ENCODE results near the gene NECTIN4. TPM values are rescaled to one million over a fixed set of nuclear protein-coding genes. Genes with fewer than 3 reads are reported as not detected.
A peak's percentile ranks its signal among the peaks of the same experiment; 100 is the strongest.

NECTIN4 gene
- polyA plus RNA-seq, 1 of the 3 experiments (the other 2 are of a cell fraction): 0.59 TPM

DNA sequence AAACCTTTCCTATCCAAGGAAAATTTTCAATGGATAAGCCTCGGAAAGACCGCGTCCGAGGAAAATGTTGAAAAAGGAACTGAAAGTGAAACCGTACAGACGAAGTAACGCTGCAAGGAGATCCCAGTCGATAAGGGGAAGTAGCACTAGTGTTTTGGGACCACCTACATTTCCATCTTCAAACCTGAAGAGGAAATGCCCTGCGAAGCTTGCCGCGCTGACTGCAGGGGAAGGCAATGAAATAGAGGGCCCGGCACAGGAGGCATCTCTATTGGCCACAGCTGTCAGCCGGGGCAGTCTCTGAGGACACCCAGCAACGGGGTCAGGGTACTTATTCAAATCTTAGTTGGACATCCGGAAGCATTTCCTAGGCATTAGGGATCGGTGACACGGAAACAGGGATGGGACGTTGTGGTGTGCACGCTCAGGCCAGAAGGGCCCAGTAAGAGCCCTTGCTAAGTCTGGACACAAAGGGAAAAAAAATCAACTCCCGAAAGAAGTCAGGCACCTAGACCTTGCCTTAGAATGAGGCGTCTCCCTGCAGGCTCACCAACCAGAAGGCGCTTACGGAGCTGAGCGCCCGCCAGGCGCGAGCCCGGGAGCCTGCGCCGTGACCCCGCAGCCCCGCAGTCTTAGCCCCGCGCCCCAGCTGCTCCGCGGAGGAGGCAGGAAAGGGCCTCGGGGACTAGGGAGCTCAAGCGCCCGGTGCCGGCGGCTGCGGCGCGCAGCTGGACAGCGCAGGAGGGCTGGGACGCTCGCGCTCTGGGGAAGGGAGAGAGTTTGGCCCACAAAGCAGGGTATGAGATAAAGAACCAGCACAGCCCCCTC is 44.2 kb downstream of the NECTIN4 start:
- ChIA-PET CTCF (interaction anchor here (1.4 to 3.2 kb wide), 2 partner anchors 40 to 52 kb away, joined by 3 to 26 read pairs; no protein-coding TSS in a partner anchor), POLR2A (interaction anchor here (0.6 to 3.2 kb wide), 10 partner anchors 8 to 352 kb away, joined by 3 to 15 read pairs (median 4); partner anchors contain the start of genes DEDD, KLHDC9, NDUFS2 and NIT1)
- 7% methylated on average over 34 of the region's 48 CpGs for whole genome bisulfite sequencing (ENCODE audit: low lambda C conversion rate)
- H3K4me3 ChIP-seq (ENCODE audit: low read depth in 2 of 2, low read length in 1 of 2): peak overlapping the region; percentile 69 to 75
- peaks cover 22% of the 10 kb centered on the region for H3K79me2 ChIP-seq (ENCODE audit: insufficient read depth)
- DNase-seq: peak; percentile 79
- H3K9me2 ChIP-seq: no peaks in the 10 kb centered on the region
- no peak for TF ChIP-seq RXRA (IDR thresholded peaks at IDR 0.05; ENCODE audit: borderline replicate concordance, low read depth)
- peak; percentile 75 for TF ChIP-seq SIN3A (IDR thresholded peaks at IDR 0.05; ENCODE audit: borderline replicate concordance, low read depth, low read length)
- peak; percentile 56; the same call in 1 of the 2 replicates for TF ChIP-seq GABPA (IDR thresholded peaks at IDR 0.05; ENCODE audit: low read depth)
- TF ChIP-seq, protein P1, sequence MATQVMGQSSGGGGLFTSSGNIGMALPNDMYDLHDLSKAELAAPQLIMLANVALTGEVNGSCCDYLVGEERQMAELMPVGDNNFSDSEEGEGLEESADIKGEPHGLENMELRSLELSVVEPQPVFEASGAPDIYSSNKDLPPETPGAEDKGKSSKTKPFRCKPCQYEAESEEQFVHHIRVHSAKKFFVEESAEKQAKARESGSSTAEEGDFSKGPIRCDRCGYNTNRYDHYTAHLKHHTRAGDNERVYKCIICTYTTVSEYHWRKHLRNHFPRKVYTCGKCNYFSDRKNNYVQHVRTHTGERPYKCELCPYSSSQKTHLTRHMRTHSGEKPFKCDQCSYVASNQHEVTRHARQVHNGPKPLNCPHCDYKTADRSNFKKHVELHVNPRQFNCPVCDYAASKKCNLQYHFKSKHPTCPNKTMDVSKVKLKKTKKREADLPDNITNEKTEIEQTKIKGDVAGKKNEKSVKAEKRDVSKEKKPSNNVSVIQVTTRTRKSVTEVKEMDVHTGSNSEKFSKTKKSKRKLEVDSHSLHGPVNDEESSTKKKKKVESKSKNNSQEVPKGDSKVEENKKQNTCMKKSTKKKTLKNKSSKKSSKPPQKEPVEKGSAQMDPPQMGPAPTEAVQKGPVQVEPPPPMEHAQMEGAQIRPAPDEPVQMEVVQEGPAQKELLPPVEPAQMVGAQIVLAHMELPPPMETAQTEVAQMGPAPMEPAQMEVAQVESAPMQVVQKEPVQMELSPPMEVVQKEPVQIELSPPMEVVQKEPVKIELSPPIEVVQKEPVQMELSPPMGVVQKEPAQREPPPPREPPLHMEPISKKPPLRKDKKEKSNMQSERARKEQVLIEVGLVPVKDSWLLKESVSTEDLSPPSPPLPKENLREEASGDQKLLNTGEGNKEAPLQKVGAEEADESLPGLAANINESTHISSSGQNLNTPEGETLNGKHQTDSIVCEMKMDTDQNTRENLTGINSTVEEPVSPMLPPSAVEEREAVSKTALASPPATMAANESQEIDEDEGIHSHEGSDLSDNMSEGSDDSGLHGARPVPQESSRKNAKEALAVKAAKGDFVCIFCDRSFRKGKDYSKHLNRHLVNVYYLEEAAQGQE (IDR thresholded peaks at IDR 0.05; ENCODE audit: low read depth, low read length): 0 out of 2 replicates have a peak, but pooled peaks have one; percentile 22
- peak; percentile 43; the same call in 1 of the 2 replicates for TF ChIP-seq RFX5 (IDR thresholded peaks at IDR 0.05; ENCODE audit: low read length)
- peak; percentile 66 for TF ChIP-seq MXI1 (IDR thresholded peaks at IDR 0.05; ENCODE audit: low read depth, low read length)
- no peak for TF ChIP-seq RAD21 (IDR thresholded peaks at IDR 0.05; ENCODE audit: low read length)
- TF ChIP-seq, protein P2, sequence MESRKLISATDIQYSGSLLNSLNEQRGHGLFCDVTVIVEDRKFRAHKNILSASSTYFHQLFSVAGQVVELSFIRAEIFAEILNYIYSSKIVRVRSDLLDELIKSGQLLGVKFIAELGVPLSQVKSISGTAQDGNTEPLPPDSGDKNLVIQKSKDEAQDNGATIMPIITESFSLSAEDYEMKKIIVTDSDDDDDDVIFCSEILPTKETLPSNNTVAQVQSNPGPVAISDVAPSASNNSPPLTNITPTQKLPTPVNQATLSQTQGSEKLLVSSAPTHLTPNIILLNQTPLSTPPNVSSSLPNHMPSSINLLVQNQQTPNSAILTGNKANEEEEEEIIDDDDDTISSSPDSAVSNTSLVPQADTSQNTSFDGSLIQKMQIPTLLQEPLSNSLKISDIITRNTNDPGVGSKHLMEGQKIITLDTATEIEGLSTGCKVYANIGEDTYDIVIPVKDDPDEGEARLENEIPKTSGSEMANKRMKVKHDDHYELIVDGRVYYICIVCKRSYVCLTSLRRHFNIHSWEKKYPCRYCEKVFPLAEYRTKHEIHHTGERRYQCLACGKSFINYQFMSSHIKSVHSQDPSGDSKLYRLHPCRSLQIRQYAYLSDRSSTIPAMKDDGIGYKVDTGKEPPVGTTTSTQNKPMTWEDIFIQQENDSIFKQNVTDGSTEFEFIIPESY (IDR thresholded peaks at IDR 0.05; ENCODE audit: borderline replicate concordance, low read depth): no peak
- peaks cover 16 to 27% of the 10 kb centered on the region in 2 experiments for H3K36me3 ChIP-seq (replicated peaks in 1 of 2; ENCODE audit: control insufficient read depth in 1 of 2, insufficient read depth in 2 of 2, low read length in 1 of 2)
- peak overlapping the region; percentile 93 to 99 for H3K27ac ChIP-seq (ENCODE audit: low read depth in 2 of 2, low read length in 1 of 2)
- H3K9me3 ChIP-seq: no peaks in the 10 kb centered on the region
- H3K9ac ChIP-seq: peak overlapping the region; percentile 76
- H4K20me1 ChIP-seq (ENCODE audit: insufficient read depth): no peaks in the 10 kb centered on the region
- peak overlapping the region; percentile 90 for H3K4me2 ChIP-seq
- no peaks in the 10 kb centered on the region for H3K27me3 ChIP-seq (ENCODE audit: insufficient read depth)
- peaks cover 0 to 7% of the 10 kb centered on the region in 2 experiments; a peak in 2 of 4 replicates for H3K4me1 ChIP-seq (ENCODE audit: control insufficient read depth in 1 of 2, insufficient read depth in 2 of 2, low read depth in 1 of 2, low read length in 1 of 2)
- peaks cover 5% of the 10 kb centered on the region for H3F3A ChIP-seq (replicated peaks; ENCODE audit: insufficient read depth)
- peak overlapping the region; percentile 80 for H2AFZ ChIP-seq (ENCODE audit: low read depth)

Data from SK-N-SH (cell line).